GM21390 (cell line): ENCODE measurements around the gene XAGE2.
"Not testable (repeated sequence)": the region's sequence is repeated elsewhere in the genome, so short reads cannot be mapped to it uniquely, and the experiment has no call there.

ENCODE experiments used
- ATAC-seq: cut with Tn5 transposase; IDR thresholded peaks from one replicate; pipeline ENCODE4 v1.9.1; 2021; ENCODE audit not compliant: unreplicated experiment

The XAGE2 gene, protein sequence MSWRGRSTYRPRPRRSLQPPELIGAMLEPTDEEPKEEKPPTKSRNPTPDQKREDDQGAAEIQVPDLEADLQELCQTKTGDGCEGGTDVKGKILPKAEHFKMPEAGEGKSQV

DNA sequence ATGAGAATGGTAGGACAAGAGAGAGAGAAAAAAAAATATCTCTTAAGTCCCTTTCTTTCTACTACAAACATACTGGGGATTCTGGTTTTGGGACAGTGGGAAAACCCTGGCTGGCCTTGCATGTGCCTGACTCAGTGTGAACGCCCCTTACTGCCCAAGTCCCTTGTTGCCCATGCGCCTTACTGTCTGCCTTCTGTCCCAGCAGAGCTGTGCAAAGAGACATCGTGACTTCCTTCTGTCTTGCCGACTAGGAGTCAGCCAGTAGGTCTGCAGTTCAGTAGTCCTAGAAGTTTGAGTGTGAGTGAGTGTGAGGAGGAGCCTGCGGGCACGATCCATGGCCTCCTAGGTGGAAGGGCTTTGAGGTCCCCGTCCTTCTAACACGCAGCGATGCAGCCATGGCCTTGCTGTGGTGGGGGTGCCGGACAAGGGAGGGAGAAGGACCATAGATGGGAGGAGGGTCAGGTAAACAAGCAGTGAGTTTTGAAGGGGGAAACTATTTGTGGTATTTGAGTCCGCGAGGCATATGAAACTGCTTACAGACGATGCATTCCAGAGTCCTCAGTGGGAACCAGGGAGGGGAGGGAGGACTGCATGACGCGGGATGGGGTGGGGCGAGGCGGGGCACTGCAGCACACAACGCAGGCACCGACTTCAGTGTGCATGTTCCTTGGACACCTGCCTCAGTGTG is at the start of gene XAGE2:
Gene XAGE2 (plus strand): TSS at position 654 of the 688 bp plus-strand sequence. CDS start 994 bp downstream, outside the sequence.
- ATAC-seq: no peak

- ATAC-seq: no peak
Observed at GRCh38 chrX:52337410-52337809, 31.4 kb upstream of the XAGE2 start.

- ATAC-seq: no peak
Observed at GRCh38 chrX:52341493-52341892, 27.3 kb upstream of the XAGE2 start.

DNA sequence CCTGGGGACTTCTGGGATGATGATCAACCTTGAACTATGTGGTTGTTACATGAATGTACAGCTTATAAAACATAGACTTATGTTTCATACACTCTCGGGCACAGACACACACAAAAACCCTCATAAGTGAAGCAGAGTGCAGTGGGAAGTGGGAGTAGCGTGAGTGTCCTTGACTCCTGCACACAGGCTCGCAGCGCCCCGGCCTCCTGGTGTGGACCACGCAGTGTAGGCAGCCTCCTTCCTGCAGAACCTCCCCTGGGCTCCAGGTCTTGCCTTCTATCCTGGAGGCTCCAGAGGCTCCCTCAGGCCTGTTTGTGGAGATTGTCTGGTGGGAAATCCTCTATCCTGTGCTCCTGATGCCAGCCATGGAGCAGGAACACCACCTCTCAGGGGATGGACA is 25.7 kb upstream of the XAGE2 start:
- ATAC-seq: not testable (repeated sequence)

GRCh38 chrX:52345402-52345801 is 23.4 kb upstream of the XAGE2 start:
- ATAC-seq: not testable (repeated sequence)

DNA sequence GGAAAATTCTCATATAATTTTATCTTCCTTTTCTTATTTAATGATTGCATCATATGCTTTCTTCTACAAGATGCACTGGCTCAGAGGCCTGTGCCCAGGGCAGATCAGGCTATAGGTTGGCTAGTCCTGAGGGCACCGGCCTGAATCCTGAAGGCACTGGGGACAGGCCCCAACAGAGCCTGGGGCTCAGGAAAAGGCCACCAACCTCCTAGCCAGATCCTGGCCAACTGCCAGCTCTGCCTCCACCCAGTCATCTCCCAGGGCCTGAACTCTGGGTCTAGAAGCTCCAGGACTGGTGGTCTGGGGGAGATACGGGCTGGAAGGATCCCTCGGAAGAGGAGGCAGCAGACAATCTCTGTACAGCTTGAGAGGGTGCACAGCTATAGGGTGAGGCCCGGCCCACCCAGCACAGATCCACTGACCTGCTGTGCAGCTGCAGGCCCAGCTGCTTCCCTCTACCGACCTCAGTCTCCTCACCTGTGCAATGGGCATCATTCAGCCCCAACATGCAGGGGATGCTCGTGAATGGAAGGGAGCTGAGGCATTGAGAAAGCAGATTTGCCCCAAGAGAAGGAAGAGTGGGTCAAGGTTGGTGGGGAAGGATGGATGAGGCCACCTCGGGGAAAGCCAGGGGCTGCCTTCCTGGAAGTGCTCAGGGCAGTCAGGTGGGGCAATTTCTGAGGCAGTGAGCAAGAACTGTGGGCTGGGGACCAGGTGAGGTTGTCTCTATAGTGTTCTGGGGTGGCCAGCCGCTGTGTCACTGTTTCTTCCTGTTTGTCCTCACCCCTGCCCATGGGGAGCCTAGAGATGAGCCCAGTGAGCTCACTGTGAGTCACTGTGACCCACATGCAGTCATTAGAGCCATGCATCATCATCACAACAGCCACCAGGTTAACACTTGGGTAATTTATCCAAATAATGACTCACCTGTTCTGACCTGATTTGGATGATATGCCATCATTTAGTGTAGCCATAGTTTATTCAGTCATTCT is 22.4 kb upstream of the XAGE2 start:
- ATAC-seq: no peak

GRCh38 chrX:52349681-52350080 is 19.1 kb upstream of the XAGE2 start:
- no peak for ATAC-seq

DNA sequence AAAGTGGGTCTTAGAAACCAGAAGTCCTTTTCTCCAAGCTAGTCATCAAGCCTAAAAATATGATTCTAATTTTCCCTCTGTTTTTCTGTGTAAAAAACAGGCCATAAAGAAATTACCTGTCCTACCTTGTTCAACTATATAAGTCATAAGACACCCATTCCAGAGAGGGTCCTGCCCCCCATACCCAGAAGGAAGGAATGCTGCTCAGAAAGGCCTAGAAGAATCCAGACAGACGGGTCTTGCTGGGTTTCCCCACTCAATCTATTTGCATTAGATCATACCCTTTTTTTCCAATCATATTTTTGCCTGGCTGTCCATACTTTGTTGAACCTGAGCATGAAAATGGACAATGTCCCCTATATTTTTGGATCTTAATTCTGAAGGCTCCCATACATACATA is 16.3 kb upstream of the XAGE2 start:
- no peak for ATAC-seq

GRCh38 chrX:52353838-52354237 is 15.0 kb upstream of the XAGE2 start:
- no peak for ATAC-seq

- ATAC-seq: no peak
Observed at GRCh38 chrX:52355108-52355507, 13.7 kb upstream of the XAGE2 start.

DNA sequence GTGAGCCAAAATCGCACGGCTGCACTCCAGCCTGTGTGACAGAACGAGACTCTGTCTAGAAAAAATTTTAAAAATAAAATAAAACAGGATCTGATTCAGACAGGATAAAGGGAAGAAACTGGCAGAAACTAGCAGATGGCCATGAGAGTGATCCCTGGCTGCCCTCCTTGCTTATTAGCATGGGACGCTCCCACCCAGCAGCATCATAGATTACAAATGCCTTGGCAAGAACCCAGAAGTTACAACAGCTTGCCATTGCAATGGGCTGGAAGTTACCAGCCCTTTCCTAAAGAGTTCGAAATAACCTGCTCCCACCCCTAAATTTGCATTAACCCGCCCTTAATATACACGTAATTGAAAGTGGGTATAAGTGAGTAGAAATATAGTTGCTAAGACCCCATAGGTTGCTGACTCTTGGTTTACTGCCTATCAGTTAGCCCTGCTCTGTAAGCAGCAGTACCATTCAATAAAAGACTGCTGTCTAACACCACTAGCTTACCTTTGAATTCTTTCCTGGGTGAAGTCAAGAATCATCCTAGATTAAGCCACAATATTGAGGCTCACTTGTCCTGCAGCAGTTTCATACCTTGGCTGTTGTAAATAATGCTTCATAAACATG is 9.1 kb upstream of the XAGE2 start:
- ATAC-seq: no peak

DNA sequence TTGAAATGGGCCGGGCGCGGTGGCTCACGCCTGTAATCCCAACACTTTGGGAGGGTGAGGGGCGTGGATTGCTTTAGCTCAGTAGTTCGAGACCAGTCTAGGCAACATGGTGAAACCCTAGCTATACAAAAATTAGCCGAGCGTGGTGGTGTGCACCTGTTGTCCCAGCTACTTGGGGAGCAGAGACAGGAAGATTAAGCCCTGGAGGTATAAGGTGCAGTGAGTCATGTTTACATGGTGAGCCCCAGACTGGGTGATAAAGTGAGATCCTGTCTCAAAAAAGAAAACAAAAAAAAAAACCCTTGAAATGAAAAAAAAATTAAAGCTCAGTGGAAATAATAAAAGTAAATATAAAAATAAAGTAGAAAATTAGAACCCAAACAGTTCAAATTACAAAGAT is 6.9 kb upstream of the XAGE2 start:
- ATAC-seq: no peak

- no peak for ATAC-seq
Observed at GRCh38 chrX:52363247-52363883, 5.5 kb upstream of the XAGE2 start.

GRCh38 chrX:52378870-52379269 is 10.0 kb downstream of the XAGE2 start:
- ATAC-seq: no peak

DNA sequence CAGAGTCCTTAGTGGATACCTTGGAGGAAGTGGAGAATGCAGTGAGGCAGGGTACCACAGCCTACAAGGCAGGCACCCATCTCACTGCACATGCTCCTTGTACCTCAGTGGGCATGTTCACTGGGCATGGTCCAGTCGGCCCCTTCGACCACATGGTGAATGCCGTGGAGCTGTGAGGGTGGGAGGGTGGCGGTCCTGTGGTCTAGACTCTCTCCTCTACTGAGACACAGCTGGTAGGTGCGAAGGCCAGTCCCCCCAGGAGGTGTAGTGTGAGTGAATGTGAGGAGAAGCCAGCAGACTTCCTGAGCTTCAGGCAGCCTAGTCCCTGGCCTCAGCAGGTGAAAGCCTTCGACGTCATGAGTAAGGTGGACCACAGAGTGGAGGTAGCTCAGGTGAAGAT is 12.2 kb downstream of the XAGE2 start:
- no peak for ATAC-seq

GRCh38 chrX:52410439-52411394 is 41.9 kb downstream of the XAGE2 start:
- no peak for ATAC-seq

DNA sequence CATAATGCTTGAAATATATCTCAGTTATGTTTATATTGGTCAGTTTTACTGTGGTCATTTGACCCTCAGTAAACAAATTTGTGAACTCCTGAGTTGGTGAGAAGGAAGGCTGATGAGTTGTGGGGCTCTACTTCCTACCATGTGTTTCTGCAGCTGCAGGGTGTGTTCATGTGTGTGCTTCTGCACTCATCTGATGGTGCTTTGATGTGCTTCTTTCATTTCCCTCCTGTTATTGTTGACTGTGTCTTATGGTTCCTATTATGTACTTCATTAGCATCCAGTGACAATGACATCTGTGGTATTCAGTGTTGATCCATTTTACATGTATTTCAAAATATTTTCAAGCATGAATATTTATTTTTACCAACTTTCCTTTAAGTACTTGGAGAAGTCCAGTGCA is 46.5 kb downstream of the XAGE2 start:
- ATAC-seq: no peak

GRCh38 chrX:52416816-52417215 is 48.0 kb downstream of the XAGE2 start:
- ATAC-seq: no peak

DNA sequence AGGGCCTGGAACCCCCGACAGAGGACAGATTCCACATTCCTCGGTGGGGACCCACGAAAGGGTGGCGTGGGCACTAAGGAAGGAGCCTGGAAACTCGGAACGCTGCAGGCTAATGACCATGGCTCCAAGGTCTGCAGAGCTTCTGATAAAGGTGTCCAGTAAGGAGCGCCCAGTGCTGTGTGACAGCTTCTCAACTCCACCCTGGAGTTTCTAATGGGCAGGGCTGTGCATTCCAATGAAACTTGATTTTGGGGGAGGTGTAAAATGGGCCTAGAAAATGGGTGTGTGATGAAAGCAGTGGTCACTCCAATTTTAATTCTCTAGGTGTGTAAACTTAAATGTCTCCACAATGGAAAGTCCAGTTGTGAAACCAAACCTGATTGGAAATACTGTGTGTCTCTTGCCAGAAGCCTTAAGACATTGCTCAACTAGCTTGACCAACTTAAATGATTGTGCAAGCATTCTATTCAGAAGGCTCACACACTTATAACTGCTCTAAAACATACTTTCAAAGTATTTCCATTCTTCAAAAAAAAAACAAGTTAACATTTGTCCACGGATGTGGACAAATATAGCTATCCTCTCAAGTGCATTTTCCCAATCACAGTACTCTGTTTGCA is 52.1 kb downstream of the XAGE2 start:
- no peak for ATAC-seq
